Upper lobe of right lung (tissue), 1 donor: Measurements from ENCODE around the gene HIPK2. TPM values are rescaled to one million over a fixed set of nuclear protein-coding genes. Genes with fewer than 3 reads are reported as not detected.

Source experiments
- ATAC-seq: fragments of 200-7000 bp; cut with Tn5 transposase; one replicate; pipeline ENCODE4 v1.9.1; 2020; ENCODE audit warnings: mild to moderate bottlenecking, moderate library complexity
- DNase-seq: peaks from one replicate; pipeline ENCODE4 v3.0.0-alpha.2; 2020
- H3K27ac ChIP-seq: fragments of 200-600 bp; one replicate; pipeline ENCODE4 v1.8.0; 2022
- H3K27me3 ChIP-seq: fragments of 200-600 bp; one replicate; pipeline ENCODE4 v1.8.0; 2022; ENCODE audit warnings: mild to moderate bottlenecking
- H3K36me3 ChIP-seq: fragments of 200-600 bp; one replicate; pipeline ENCODE4 v1.8.0; 2022
- H3K4me1 ChIP-seq: fragments of 200-600 bp; one replicate; pipeline ENCODE4 v1.8.0; 2022
- H3K4me3 ChIP-seq: fragments of 200-600 bp; one replicate; pipeline ENCODE4 v1.8.0; 2022; ENCODE audit warnings: mild to moderate bottlenecking
- H3K9me3 ChIP-seq: fragments of 200-600 bp; one replicate; pipeline ENCODE4 v1.8.0; 2022
- intact Hi-C: fragments of 100-400 bp; cut with DNase I; formaldehyde crosslinking; loops from one replicate; pipeline ENCODE4 v1.11.0; 2022
- total RNA-seq: library from RNA; stranded (reverse); fragmentation: NEBNext Ultra II Directional; extraction: Animal tissue kit (Norgen Biotek cat#: 25700); gene quantifications from one replicate; pipeline ENCODE4 v1.2.1, GENCODE V29; 2021
- TF ChIP-seq, protein P1 (sequence below): fragments of 200-600 bp; IDR thresholded peaks from one replicate; pipeline ENCODE4 v1.8.0; 2022; ENCODE audit warnings: antibody characterized with exemption
- donor health status: DM: no; HTN: yes; CAD: no; lungs with severe emphysema.

Gene HIPK2
- total RNA-seq, 1 donor from 2014 or later: 64.3 TPM

- no peak overlapping the region for H3K27ac ChIP-seq
- H3K27me3 ChIP-seq: no peaks in the 10 kb centered on the region
- TF ChIP-seq, protein P1, sequence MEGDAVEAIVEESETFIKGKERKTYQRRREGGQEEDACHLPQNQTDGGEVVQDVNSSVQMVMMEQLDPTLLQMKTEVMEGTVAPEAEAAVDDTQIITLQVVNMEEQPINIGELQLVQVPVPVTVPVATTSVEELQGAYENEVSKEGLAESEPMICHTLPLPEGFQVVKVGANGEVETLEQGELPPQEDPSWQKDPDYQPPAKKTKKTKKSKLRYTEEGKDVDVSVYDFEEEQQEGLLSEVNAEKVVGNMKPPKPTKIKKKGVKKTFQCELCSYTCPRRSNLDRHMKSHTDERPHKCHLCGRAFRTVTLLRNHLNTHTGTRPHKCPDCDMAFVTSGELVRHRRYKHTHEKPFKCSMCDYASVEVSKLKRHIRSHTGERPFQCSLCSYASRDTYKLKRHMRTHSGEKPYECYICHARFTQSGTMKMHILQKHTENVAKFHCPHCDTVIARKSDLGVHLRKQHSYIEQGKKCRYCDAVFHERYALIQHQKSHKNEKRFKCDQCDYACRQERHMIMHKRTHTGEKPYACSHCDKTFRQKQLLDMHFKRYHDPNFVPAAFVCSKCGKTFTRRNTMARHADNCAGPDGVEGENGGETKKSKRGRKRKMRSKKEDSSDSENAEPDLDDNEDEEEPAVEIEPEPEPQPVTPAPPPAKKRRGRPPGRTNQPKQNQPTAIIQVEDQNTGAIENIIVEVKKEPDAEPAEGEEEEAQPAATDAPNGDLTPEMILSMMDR: no peak
- intact Hi-C loops: no loop called here
- H3K9me3 ChIP-seq: no peaks in the 10 kb centered on the region
- no peak for ATAC-seq
- no peaks in the 10 kb centered on the region for H3K4me1 ChIP-seq
- DNase-seq: no peak
- H3K36me3 ChIP-seq: peaks cover 77% of the 10 kb centered on the region
- no peak overlapping the region for H3K4me3 ChIP-seq
These were observed 197.4 kb downstream of the HIPK2 start for GRCh38 chr7:139580435-139580834.

GRCh38 chr7:139576179-139576973, 201.4 kb downstream of the HIPK2 start:
- H3K36me3 ChIP-seq: peaks cover 79% of the 10 kb centered on the region
- H3K27ac ChIP-seq: no peak overlapping the region
- ATAC-seq: no peak
- TF ChIP-seq, protein P1: no peak
- no peaks in the 10 kb centered on the region for H3K9me3 ChIP-seq
- H3K27me3 ChIP-seq: no peaks in the 10 kb centered on the region
- H3K4me3 ChIP-seq: no peak overlapping the region
- no peak for DNase-seq
- no peaks in the 10 kb centered on the region for H3K4me1 ChIP-seq
- intact Hi-C loops: no loop called here

- intact Hi-C loops: no loop called here
- Histone ChIP-seq H3K4me3 (no peak overlapping the region), H3K9me3 (no peaks in the 10 kb centered on the region), H3K4me1 (no peaks in the 10 kb centered on the region), H3K36me3 (peaks cover 76% of the 10 kb centered on the region), H3K27me3 (no peaks in the 10 kb centered on the region), H3K27ac (no peak overlapping the region)
- DNase-seq: no peak
- TF ChIP-seq, protein P1: no peak
- no peak for ATAC-seq
These were observed 202.5 kb downstream of the HIPK2 start for GRCh38 chr7:139575338-139575680.

DNA sequence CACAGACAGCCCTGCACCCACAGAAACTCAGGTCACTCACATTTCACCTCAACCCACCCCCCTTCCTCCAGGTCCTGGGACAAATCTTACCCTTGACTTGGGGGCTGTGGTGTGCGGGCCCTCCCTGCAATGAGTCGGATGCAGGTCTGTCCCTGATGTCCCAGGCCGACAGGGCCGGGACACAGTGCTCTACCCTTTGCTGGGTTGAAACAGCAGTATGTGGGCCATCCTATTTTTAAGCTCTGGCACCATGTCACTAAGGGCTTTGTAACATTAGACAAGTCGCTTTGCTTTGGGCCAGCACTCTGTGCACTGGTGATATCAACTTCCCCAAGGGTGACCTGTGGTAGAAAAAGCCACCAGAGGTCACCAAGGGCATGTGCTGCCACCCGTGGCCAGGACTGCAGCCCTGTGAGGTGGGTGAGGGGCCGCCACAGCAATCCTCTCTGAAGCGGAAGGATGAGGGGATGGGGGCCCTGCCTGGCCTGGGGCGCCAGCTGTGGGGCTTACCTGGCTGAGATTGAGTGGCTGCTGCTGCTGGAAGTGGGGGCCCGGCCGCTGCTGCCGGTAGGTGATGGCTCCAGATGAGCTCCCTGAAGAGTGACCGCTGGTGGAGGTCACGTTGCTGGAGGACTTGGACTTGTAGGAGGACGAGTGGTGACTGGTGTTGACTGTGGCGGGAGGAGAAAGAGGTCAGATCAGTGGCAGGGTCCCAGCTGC, 203.0 kb downstream of the HIPK2 start:
- no peak for ATAC-seq
- Histone ChIP-seq H3K4me1 (no peaks in the 10 kb centered on the region), H3K36me3 (peaks cover 71% of the 10 kb centered on the region), H3K27me3 (no peaks in the 10 kb centered on the region), H3K27ac (no peak overlapping the region), H3K9me3 (no peaks in the 10 kb centered on the region), H3K4me3 (no peak overlapping the region)
- TF ChIP-seq, protein P1: no peak
- intact Hi-C loops: no loop called here
- no peak for DNase-seq

- intact Hi-C loops: no loop called here
- no peaks in the 10 kb centered on the region for H3K4me1 ChIP-seq
- no peaks in the 10 kb centered on the region for H3K27me3 ChIP-seq
- ATAC-seq (no peak), DNase-seq (no peak)
- no peak overlapping the region for H3K4me3 ChIP-seq
- no peaks in the 10 kb centered on the region for H3K9me3 ChIP-seq
- TF ChIP-seq, protein P1: no peak
- H3K27ac ChIP-seq: no peak overlapping the region
- peaks cover 62% of the 10 kb centered on the region for H3K36me3 ChIP-seq
These were observed 203.9 kb downstream of the HIPK2 start for GRCh38 chr7:139573871-139574270.
